ENCODE results near the gene ARAP3.

Gene ARAP3

DNA sequence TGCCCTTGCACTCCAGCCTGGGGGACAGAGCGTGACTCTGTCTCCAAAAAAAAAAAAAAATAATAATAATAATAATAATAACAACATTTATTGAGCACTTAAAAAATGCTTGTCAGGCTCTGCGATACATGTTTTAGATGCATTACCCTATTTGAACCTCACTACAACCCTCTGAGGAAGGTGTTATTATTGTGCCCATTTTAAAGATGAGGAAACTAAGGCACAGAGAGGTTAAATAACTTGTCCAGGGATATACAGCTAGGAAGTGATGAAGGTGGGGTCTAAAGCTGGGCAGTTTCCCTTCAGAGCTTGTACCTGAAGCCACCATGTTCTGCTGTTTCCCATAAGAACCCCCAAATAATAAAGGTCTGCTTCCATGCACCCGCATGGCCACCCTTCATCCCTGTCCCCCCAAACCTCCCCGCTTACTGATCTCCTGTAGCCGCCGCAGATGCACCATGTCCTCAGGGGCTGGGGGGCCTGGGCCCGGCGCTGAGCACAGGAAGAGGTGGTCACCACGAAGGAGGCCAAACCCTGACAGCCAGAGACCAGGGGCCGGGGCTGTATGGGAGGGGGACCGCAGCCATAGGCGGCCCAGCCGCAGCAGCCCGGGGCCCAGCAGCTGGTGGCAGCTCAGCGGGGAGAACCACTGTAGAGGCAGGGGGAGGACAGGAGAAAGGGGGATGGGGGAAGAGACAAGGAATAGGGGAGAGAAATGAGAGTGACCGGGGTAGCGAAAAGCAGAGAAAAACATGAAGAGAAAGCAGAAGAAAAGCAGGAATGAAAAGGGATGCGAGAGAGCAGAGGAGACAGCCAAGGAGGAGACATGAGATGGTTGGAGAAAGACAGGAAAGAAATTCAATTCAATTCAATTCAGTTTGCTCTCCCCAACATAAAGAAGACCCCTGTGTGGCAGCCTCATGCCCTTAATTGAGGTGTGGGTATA lies 15.8 kb downstream of the ARAP3 start:
- DNase-seq = no peak

DNA sequence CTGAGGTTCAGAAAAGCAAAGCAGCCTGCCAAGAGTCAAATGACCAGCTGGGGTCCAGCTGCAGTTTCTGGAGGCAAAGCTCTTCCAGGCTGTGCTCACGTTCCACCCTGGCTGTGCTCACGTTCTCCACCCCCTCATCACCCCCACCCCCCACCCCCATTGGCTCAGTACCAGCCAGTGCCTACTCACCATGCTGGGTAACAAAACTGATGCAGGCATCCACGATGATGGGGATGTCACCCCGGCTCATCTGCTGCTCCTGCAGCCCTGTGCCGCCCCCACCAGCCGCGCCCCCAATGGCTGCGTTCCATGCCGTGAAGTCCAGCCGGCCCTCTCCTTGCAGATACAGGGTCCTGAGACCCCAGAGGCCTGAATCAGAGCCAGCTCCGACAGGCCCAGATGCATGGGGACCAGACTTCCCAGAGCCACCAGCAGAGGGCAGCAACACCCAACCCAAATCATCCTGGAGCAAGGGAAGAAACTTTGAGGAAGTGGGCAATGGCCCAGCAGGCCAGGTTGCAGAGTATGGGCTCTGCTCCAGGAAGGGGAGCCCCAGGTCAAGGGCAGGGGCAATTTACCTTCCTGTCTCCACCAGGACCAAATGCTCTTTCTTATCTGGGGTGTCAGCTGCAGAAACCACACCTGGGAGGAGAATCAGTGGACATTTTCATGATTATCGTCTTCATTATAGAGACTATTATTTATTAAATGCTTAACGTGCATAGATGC lies 17.1 kb downstream of the ARAP3 start:
- peak; percentile 71 for DNase-seq

DNA sequence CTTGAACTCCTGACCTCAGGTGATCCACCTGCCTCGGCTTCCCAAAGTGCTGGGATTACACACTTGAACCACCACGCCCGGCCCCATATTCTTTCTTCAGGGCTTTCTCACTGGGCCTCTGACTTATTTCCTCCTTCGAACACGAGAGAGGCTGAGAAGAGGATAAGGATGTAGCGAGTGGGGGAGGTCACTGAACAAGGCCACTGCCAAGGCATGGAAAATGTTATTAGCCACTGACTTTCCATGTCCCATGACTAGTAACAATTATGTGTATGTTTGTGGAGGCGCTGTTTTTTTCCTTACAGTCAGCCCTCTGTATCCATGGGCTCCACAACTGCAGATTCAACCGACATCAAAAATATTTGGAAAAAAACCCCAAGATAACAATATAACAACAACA lies 18.5 kb downstream of the ARAP3 start:
- no peak for DNase-seq

DNA sequence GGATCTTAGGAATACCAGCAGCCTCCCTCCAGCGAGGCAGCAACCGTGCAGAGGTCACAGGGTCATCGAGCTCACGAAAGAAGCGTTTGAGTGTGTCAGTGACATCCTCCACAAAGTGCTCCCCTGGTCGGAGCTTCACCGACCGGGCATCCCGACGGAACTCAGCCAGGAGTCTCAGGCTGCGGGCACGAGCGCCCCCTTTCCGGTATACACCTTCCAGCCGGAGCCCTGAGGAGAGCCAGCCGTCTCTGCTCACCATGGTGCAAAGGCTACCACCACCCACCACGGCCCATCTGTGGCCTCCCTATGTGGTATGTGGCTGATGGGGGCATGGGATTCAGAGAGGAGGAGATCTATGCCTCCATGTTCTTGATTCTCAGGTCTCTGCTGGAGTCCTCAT lies 20.0 kb downstream of the ARAP3 start:
- DNase-seq = no peak

DNA sequence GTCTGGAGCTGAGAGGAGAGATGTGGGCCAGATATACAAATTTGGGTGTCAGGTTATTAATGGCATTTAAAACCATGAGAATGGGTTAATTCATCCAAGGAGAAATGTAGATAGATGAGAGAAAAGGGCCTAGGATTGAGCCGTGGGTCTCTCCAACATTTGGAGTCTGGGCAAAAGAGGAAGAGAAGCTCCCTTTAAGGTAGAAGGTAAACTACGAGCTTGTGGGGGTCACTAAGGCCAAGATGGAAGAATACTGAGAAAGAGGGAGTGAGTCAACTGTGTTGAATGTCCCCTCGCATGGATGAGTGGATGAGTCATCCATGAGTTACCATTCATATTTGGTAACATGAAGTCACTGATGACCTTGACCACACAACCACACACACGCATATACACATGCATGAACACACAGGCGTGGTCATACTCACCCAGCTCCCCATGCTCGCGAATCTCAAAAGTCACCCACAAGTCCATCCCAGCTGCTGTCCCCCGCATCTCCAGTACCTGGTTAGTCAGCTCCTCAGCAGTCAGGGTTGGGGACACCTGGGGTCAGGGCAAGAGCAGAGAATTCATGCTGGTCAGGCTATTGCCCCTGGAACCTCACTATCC lies 24.0 kb downstream of the ARAP3 start:
- DNase-seq = no peak

DNA sequence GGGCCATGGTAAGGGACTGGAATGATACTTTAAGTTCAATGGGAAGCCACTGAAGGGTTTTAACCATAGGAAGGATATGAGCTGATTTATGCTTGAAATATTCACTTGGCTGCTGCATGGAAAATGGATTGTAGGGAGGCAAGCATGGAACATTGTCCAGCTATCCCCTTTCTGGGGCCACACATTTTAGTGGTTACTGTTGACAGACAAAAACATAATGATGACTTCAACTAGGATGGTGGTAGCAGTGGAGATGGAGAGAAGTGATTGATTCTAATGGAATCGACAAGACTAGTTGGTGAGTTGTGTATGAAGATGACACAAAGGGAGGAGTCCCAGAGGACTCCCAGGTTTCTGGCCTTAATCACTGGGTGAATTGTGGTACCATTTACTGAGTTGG lies 24.6 kb downstream of the ARAP3 start:
- no peak for DNase-seq

DNA sequence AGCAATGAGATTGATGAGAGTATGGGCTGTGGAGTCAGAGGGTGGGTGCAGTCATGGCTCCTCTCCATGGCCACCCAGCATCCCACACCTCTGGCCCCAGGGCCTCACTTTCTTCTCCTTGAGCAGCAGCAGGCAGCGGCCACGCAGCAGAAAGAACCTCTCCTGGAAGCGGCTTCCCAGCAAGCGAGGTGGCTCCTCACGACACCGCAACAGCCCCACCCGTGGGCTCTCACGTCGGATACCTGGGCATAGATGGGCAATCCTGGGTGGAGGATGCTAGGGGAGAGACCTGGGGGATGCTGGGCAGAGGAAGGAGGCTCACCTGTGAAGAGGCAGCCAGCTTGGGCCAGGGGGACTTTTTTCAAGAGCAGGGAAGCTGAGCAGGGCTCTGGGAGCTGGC lies 25.6 kb downstream of the ARAP3 start:
- DNase-seq = no peak

DNA sequence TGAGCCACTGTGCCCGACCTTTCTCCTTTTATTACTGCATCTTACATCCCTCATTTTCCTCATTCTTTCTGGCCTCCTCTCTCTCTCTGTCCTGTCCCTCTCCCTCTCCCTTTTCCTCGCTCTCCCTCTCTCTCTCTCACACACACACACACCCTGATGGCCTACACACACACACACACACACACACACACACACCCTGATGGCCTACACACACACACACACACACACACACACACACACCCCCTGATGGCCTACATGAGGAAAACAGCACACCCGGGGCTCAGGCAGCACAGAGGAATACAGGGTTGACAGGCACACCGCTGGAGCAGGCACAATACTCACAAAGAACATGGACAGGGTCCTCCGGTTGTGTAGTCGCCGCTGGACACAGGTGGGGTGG lies 27.0 kb downstream of the ARAP3 start:
- DNase-seq = no peak

DNA sequence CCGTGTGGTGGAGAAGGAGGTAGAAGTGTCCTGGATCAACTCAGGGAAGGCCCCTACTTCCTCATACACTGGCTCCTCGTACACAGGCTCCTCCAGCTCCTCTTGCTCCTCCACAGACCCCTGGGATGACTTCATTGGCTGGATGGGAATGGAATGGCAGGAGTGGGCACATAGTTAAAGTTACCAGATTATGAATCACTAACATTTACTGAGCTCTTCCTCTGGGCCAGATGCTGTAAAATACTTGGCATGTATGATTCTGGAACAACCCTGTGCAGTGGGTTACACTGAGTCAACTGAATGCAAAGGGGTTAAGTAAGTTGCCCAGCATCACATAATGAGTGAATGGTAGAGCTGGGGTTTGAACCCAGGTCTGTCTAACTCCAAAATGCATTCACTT lies 27.7 kb downstream of the ARAP3 start:
- DNase-seq = no peak

DNA sequence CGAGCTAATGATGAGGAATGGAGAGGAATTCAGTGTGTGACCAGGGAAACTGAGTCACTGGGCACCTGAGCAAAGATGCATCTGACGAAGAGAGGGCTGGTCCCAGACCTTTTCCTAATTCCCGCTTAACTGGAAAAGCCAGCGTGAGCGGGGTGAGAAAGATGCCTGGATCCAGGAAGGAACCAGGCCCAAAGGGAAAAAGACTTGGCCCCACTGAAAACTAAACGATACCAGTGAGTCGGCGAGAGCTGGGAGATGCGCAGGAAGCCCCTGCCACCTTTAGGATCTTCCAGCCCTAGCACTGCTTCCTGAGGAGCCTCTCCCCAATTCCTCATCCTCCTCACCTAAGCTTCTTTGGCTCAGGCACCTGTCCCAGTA lies 30.3 kb downstream of the ARAP3 start:
- no peak for DNase-seq

DNA sequence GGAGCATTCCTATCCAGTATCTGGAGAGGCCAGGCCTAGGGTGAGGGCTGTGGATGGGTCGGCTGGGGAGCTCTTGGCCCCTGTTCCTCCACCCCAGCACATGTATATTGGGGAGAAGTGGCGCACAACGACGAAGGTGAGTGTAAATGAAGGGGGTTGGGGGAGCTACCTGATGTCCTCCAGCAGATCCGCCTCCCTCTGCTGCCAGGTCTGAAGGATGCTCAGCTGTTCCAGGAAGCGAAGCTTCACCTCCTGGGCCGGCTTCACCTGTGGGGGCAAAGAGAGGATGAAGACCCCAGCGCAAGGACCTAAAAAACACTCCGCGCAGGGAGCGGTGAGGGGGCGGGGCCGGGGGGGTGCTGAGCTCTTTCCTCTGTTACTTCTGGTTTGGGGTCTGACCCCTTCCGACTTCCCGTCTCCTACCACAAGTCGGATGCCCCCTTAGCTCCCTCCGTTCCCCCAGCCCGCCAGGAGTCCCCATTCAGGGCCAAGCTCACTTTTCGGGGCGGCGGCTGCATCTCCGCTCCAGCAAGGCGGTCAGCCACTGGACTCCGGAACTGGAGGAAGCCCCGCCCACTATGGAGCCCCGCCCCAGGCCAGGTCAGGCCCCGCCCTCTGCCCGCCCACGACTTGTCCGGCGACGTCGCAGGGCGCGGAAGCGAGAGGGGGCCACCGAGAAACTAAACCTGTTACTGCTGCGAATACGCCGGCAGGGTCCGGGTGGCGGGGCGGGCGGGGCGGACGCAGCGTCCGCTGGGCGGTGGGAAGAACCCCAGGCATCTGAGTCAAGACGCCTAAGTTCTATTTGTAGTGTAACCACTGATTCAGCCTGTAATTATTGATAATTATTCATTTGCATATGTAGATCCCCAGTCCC lies 30.9 kb downstream of the ARAP3 start, which contains the start of gene FCHSD1:
FCHSD1 (minus strand) TSS at position 568 of the 877 bp plus-strand sequence; CDS start at position 518, 50 bp downstream.
- peak; percentile 78 for DNase-seq

DNA sequence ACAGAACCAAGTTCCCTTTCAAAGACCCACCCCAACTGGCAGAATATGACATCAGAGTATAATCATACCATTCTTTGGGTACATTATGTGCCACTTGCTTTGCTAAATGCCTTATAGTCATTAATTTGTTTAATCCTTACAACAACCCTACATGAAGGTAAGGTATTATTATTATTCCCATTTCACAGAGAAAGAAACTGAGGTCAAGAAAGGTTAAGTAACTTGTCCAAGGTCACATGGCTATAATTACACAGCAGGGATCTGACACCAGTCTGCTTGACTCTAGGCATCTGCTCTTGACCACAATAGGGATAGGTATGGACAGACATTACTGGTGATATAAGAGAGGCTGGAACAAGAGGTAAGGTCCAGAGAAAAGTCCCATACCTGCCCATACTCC lies 32.1 kb downstream of the ARAP3 start:
- DNase-seq = no peak

DNA sequence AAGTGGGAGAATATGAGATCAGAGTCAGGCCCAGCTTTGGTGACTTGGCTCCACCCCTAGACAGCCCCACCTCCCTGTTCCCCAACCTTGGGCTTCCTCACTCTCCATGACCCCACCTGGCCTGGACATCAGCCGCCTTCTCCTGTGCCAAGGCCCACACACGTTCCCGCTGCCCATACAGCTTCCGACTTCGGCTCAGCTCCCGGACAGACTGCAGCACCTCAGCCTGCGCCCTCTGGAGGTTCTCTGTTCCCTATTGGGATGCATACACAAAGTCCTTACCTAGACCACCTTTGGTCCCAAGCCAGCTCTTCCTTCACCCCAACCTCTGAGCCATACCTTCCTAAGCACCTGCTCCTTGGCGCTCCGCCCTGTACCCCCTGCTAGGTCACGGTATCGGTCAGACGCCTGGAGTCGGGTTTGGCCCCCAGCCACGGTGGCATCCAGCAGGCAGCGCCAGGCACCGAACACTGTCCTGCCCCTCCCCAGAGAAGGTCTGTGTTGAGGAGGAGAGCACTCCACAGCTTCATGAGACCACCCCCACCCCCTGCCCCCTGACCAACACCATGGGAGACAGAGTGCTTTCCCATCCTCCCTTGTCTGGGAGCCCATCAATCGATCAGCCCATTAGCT lies 32.9 kb downstream of the ARAP3 start:
- DNase-seq = no peak

DNA sequence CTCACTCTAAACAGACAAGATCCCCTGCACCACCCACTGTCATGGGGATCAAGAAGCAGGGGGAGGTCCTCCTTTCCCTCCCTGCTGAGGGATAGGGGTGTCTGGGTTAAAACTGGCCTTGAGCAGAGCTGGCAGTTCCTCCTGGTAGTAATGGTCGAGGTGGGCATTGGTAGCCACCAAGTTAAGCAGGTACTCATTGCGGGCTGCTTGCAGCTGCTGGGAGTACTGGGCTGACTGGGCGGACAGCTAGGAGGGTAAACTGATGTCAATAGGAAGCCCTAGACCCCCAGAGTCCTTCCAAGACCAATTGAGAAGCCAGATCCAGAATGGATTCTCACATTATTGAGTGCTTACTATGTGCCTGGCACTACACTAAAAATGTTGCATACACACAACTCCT lies 34.2 kb downstream of the ARAP3 start:
- DNase-seq = no peak

DNA sequence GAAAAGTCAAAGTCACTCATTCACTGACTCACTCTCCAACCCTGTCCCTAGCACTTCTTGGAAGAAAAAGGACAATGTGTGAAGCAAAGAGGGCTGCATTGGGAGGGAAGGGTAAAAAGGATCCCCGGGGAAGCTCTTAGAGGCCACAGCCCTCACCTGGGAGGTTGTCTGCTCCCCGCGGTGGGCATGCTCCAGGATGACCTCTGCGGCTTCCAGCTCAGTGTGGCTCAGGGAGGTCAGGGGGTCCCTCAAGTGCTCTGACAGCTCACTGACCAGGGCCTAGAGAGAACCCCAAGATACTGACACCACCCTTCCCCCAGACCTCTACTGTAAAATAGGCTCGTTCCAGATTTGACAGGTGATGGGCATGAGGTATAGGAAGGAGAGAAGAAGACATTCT lies 34.8 kb downstream of the ARAP3 start:
- no peak for DNase-seq

DNA sequence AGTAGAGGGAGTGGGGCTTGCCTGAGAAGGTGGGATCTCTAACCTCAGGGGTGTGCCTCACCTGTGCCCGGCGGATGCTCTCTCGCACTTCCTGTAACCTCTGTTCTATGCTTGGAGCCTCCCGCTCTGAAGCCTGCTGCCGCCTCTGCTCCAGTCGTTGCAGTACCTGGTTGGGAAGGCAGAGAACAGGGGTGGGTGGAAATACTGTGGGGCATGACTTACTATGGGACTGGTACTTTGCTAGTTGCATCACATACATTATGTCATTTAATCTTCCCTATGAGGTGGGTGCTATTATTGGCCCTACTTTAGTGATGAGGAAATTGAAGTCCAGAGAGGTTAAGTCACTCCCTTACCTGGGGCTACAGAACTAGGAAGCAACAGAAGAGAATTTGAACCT lies 36.0 kb downstream of the ARAP3 start:
- no peak for DNase-seq

DNA sequence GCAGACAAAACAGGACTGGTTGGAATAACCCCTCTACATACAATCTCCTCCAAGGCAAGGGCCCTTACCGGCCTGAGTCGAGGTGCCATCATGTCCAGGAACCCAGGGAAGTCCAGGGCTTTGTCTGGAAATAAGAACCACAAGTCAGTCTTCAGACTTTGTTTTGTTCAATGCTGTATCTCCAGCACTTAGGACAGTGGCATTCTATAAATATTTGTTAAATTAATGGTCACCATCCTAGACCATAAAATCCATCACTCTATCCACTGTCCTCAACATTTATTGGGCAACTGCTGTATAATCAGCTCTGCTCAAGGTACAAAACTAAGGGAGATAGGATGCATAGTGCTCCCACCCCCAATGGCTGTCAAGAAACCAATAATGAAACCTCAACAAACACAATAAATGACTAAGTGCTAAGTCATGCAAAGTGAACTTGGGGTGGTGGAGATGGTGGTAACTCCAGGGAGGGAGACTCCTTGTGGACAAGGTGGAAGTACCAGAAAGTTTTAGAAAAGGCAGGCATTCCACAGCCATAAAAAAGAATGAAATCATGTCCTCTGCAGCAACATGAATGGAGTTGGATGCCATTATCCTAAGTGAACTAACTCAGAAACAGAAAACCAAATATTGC lies 40.3 kb downstream of the ARAP3 start:
- no peak for DNase-seq

DNA sequence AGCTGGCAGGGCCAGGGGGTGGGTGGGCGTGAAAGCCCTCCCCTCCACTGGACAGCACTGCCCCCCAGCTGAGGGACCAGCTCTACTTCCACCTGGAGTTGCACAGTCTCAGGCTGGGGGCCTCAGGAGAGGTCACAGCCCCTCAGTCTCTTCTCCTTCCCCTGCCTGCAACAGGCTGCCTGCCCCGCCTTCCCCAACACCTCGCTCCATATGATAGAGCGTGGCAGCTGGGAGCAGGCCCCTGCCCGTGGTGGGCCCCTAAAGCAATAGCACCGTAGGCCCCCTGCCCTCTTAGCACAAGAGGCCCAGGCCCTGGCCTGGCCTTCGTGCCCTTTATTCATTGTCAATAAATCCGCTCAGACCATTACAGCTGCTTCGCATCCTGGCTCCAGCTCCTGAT lies 41.3 kb downstream of the ARAP3 start:
- no peak for DNase-seq

DNA sequence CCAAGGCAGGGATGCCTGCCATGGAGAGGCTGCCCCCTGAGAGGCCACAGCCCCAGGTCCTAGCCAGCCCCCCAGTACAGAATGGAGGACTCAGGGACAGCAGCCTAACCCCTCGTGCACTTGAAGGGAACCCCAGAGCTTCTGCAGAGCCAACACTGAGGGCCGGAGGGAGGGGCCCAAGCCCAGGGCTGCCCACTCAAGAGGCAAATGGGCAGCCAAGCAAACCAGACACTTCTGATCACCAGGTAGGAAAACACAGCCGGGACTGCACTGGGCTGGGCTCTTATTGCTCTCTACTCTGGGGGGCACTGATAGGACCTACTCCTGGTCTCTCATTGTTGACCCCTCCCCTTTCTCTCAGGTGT lies 42.0 kb downstream of the ARAP3 start:
- DNase-seq = no peak

DNA sequence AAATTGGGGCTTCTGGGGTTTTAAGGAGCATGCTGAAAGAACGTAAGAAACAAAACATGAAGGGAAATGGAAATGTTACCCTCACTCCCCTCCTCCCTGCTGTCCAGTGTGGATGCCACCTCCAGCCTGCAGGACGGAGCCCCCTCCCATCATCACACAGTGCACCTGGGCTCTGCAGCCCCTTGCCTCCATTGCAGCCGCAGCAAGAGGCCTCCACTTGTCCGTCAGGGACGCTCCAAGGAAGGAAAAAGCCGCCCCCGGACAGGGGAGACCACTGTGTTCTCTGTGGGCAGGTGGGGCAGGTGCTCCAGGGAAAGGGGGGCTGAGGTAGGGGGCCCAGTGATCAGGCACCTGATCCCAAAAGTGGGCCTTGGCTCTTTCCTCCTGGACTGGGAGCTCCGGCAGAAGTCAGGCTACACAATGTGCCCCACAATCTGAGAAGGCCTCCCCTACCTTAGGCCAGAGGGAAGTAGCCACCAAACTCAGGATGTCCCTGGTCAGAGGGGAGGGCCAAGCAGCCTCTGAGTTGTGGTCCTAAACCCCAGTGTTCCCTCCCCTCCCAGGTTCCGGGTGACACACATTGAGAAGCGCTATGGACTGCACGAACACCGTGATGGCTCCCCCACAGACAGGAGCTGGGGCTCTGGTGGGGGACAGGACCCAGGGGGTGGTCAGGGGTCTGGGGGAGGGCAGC lies 42.5 kb downstream of the ARAP3 start:
- no peak for DNase-seq

DNA sequence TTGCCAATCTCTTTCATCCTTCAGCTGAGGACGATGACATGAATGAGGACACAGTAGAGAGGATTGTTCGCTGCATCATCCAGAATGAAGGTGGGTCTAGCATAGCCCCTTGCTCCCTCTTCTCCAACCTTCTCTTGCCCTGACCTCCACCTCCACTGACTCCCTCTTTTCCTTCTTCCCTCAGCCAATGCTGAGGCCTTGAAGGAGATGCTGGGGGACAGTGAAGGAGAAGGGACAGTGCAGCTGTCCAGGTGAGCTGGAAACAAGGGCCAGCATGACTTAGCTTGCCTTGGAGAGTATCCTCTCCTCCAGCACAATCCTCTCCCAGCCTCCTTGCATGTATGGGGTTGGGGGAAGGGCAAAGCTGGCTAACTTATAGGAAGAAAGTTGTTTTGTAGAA lies 43.3 kb downstream of the ARAP3 start:
- no peak for DNase-seq
